HG02970 (cell line): ENCODE results near the gene GALNS.

ENCODE experiments used
- ATAC-seq: cut with Tn5 transposase; IDR thresholded peaks from one replicate; pipeline ENCODE4 v1.9.1; 2021; ENCODE audit warnings: mild to moderate bottlenecking, moderate library complexity, moderate number of reproducible peaks; ENCODE audit not compliant: unreplicated experiment, low FRiP score

The GALNS gene

GRCh38 chr16:88809068-88809675, 47.6 kb downstream of the GALNS start:
- ATAC-seq, result no peak

- no peak for ATAC-seq
Observed at GRCh38 chr16:88807626-88808453, 48.9 kb downstream of the GALNS start.

GRCh38 chr16:88807142-88807625, 49.6 kb downstream of the GALNS start:
- ATAC-seq, result no peak

- no peak for ATAC-seq
Observed at GRCh38 chr16:88806491-88807111, 50.1 kb downstream of the GALNS start.

- no peak for ATAC-seq
Observed at GRCh38 chr16:88805887-88806393, 50.8 kb downstream of the GALNS start.

GRCh38 chr16:88805340-88805715, 51.4 kb downstream of the GALNS start:
- no peak for ATAC-seq

- ATAC-seq, result no peak
Observed at GRCh38 chr16:88804552-88805339, 52.0 kb downstream of the GALNS start.

GRCh38 chr16:88804173-88804551, 52.6 kb downstream of the GALNS start:
- no peak for ATAC-seq

- peak; percentile 53 for ATAC-seq
Observed at GRCh38 chr16:88803264-88803987, 53.3 kb downstream of the GALNS start, which contains the start of gene CDT1. CDT1 (plus strand) TSS chr16:88803789; CDS start chr16:88803832, 43 bp downstream.

- ATAC-seq, result no peak
Observed at GRCh38 chr16:88800277-88800592, 56.5 kb downstream of the GALNS start.

- no peak for ATAC-seq
Observed at GRCh38 chr16:88799569-88800276, 57.0 kb downstream of the GALNS start.

- no peak for ATAC-seq
Observed at GRCh38 chr16:88798772-88799455, 57.8 kb downstream of the GALNS start.

GRCh38 chr16:88798073-88798472, 58.7 kb downstream of the GALNS start:
- no peak for ATAC-seq

GRCh38 chr16:88796278-88796677, 60.5 kb downstream of the GALNS start:
- no peak for ATAC-seq

- ATAC-seq, result no peak
Observed at GRCh38 chr16:88793251-88793954, 63.3 kb downstream of the GALNS start.

- ATAC-seq, result no peak
Observed at GRCh38 chr16:88792668-88793250, 64.0 kb downstream of the GALNS start.

- no peak for ATAC-seq
Observed at GRCh38 chr16:88792078-88792550, 64.6 kb downstream of the GALNS start.
